GM19397 (cell line): Measurements from ENCODE around the gene AMBRA1.
"Not testable (repeated sequence)": the region's sequence is repeated elsewhere in the genome, so short reads cannot be mapped to it uniquely, and the experiment has no call there.

Source experiments
- ATAC-seq: cut with Tn5 transposase; IDR thresholded peaks from one replicate; pipeline ENCODE4 v1.9.1; 2021; ENCODE audit warnings: mild to moderate bottlenecking, moderate library complexity; ENCODE audit not compliant: unreplicated experiment

AMBRA1 gene

DNA sequence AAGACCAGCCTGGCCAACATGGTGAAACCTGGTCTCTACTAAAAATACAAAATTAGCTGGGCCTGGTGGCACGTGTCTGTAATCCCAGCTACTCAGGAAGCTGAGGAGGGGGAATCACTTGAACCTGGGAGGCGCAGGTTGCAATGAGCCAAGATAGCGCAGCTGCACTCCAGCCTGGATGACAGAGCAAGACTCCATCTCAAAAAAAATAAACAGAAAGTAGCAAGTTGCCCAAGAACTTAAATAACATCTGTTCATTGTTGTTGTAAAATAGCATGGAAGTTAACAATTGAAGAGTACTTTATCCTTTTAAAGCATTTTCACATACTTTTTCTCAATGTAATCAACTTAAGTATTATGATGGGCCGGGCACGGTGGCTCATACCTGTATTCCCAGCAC, 5.7 kb downstream of the AMBRA1 start:
- ATAC-seq = no peak

DNA sequence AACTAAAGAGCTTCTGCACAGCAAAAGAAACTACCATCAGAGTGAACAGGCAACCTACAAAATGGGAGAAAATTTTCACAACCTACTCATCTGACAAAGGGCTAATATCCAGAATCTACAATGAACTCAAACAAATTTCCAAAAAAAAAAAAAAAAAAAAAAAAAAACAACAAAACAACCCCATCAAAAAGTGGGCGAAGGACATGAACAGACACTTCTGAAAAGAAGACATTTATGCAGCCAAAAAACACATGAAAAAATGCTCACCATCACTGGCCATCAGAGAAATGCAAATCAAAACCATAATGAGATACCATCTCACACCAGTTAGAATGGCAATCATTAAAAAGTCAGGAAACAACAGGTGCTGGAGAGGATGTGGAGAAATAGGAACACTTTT, 10.3 kb downstream of the AMBRA1 start:
- ATAC-seq = not testable (repeated sequence)

GRCh38 chr11:46582588-46582987, 11.2 kb downstream of the AMBRA1 start:
- ATAC-seq = no peak

DNA sequence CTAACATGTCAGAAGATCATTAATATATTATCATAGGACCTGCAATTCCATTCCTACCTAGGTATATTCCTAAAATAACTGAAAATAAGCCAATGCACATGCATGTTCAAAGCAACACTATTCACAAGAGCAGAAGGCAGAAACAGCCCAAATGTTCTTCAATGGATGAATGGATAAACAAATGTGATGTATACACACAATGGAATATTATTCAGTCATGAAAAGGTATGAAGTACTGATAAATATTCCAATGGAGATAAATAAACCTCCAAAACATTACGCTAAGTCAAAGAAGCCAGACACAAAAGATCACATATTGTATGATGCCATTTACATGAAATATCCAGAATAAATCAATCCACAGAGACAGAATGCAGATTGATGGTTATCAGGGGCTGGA, 16.8 kb downstream of the AMBRA1 start:
- no peak for ATAC-seq

DNA sequence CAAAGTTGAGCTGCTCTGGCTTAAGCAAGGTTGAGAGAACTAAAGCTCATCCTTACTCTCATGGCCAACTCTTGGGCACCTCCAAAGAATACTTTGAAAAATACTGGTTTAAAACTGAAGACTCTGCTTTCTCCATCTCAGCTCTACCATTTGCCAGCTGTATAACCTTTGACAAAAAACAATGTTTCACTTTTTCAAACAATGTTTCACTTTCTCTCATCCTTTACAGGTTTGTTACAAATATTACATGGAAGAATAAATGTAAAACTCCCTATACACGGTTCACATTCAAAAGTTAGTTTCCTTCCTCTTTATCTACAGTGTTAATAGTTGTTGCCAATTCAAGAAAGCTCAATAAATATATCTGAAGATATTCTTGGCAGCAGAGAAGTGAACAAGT, 19.2 kb downstream of the AMBRA1 start:
- no peak for ATAC-seq

GRCh38 chr11:46570790-46571398, 22.9 kb downstream of the AMBRA1 start:
- ATAC-seq = no peak

GRCh38 chr11:46565232-46565840, 28.5 kb downstream of the AMBRA1 start:
- ATAC-seq = no peak

- ATAC-seq = no peak
Measured at GRCh38 chr11:46564459-46564858, 29.4 kb downstream of the AMBRA1 start.

DNA sequence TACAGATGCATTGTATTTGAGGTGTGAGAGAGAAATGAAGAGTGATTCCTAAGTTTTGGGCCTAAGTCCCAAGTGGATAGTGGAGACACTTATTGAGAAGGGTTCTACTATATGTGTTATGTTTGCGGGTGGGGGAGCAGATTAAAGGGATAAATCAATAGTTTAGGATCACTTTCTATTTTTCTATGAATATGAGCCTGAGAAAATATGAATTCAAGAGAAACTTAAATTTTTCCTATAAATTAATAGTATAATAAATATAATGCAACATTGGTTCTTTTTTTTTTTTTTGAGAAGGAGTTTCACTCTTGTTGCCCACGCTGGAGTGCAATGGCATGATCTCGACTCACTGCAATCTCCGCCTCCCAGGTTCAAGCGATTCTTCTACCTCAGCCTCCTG, 31.3 kb downstream of the AMBRA1 start:
- no peak for ATAC-seq

DNA sequence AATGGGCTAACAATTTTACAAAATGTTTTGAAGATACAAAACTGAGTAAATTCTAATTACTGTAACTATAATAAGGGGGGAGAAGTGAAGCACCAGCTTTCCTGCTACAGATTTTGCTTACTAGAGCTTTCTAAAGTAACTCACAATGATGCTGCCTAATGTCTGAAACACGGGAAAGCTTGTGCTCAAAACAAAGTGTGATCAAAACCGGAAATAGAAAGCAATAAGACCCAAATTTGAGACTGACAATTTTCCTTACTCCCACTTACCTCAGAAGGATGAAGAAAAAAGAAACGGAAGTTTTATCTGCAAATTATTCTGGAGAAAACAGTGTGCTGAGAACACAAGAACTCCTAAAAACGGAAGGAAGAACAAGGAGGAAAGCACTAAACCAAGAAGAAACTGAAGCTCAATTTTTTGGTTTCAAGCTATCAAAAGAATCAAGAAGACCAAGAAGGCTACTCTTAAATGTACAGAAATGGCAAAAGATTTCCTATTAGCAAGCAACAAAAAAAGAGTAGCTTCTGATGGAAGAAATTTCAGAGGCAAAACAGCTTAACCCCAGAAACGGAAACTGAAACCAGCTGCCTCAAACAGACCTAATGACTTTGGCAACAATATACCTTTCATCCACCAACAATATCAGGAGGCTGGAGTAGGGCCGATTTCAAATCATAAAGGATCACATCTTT, 33.4 kb downstream of the AMBRA1 start:
- no peak for ATAC-seq

DNA sequence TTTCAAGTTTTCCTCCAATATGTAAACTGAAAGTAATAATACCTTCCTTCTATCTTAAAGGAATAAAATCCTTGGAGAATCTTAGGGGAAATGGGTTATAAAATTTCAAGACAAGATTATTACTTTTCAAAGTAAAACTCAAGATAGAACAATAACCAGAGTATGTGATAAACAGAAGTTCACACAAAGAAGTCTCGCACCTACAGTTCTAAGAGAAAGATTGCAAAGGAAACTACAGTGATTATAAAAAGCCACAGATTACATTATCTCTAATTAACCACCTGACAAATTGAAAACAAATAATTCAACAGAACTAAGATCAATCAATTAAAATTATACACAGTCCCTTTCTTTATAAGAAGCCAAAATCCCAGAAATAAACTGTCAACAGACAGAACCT, 34.0 kb downstream of the AMBRA1 start:
- no peak for ATAC-seq

- no peak for ATAC-seq
Measured at GRCh38 chr11:46557684-46558151, 36.1 kb downstream of the AMBRA1 start.

- no peak for ATAC-seq
Measured at GRCh38 chr11:46555267-46556054, 38.4 kb downstream of the AMBRA1 start.

DNA sequence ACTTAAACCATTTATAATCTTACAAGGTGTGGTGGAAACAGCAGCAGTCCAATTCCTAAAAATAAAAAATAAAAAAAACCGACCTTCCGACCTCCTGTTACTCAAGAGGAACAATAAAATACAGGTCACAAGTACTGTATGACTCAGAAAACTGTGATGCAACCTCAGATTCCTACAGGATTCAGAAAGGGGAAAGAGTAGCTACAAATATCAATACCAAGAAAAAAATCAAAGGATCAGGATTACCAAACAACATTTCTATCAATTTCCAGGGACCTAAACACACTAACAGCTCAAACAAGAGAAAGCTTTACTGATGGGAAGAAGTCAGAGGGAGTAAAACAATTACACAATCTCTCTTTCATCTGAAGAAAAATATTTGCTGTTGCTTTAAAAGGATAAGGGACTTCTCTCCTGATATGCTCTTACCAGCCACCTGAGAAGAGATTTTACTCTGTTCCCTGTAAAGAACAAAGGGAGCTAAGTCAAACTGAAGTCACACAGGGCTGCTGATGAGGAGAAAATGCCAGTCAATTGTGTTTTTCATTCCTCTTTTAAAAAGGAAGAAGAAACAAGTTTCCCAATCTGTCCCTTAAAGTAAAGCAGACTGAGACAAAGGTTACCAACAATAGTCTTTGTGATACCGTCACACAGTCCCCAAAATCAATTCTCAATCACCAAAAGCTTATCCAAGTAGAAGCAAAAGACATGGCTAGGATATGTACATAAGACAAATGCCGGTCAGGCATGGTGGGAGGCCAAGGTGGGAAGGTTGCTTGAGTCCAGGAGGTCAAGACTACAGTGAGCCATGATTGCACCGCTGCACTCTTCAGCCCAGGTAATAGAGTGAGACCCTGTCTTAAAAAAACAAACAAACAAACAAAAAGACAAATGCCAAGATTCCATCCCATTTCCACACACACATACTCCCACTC, 39.3 kb downstream of the AMBRA1 start:
- no peak for ATAC-seq

DNA sequence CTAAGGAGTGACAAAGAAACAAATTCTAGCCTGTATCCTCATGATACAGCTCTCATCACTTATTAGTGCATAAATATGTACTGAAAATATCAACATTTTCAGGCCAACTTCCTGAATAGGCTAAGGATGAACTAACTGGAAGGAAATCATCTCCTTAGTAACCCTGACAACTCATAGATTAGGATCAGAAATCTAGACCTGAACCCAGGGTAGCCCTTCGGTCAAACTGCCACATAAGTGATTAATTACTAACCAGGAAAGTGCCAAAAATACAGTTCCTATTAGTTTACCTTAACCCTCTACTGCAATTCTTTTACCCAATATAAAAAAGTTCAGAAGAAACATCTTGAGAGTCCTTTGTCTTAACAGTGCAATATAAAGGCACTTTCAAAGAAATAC, 40.0 kb downstream of the AMBRA1 start:
- no peak for ATAC-seq

DNA sequence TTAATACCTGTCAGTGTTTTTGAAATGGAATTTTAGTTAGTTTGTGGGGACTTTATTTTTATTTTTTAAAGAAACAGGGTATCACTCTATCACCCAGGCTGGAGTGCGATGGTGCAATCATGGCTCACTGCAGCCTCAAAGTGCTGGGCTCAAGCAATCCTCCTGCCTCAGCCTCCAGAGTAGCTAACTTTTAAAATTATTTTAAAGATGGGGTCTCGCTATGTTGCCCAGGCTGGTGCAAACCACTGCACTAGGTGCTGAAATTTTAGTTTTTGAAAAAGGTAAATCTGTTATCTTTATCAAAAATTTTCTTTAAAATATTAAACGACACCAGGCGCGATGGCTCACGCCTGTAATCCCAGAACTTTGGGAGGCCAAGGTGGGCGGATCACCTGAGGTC, 42.6 kb downstream of the AMBRA1 start:
- ATAC-seq = no peak

DNA sequence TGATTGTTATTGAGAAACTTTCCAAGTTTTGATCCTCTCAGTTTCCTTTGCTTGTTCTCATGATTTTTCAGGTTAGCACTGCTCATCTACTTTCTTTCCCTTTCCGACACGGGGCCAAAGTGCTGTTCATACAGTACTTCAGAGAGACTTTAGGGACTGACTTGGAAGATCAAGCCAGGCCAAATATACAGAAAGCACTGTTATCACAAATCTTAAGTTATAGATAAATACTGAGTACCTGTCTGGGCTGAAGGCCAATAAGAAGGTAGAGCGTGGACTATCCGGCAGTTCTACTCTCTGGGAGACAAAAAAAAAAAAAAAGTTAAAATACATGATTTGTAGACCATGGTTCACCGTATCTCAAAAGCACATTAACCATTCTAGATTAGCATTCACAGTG, 46.2 kb downstream of the AMBRA1 start:
- ATAC-seq = no peak

GRCh38 chr11:46543564-46543963, 50.3 kb downstream of the AMBRA1 start:
- ATAC-seq = no peak

DNA sequence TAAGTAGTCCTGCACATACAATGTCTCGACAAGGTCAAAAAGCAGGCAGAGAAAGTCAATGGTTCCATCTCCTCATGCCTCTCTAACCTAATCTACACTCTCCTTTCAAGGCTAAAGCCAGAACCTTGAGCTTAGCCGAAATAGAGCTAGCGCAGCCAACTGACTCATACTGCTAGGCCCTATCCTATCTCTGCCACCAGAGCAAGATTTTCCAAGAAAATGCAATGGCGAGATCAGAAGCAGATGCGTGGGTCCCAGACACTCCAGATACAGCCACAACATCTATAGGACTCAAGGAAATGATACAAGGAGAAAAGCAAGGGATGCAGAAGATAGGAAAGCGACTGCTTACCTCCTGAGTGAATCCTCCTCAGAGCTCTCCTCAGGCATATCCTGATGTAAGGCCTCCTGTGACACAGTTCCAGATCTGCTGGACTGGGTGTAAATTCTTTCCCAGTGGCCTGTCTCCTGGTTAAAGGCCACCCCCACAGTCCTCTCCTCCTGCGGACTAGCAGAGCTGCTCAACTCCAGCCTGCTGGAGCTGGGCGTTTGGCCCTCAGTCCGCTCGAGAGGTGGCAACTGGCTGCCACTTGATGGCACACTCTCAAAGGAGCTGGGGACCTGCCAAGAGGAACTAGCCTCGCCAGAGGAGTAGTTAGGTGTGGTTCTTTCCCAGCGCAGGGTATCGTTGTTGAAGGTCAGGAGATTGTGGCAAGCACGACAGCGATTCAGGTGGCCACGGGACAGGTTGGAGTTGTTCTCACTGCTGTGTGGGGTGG, 52.0 kb downstream of the AMBRA1 start:
- no peak for ATAC-seq

DNA sequence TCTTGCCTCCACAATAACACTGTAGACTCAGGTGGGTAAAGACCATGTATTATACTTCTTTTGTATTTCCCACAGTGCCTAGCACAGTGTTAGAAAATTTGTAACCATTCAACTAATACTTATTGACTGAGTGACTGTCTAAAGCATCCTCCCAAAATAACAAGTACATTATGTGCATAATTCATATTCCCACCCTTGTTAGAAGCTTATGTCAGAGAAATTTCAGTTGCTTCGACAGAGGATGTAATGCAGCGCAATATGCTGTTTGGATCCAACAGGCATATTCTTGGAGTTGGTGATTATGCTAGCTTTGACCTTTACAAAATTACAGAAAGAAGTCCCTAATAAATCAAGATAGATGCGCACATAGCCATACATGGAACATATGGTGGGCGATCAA, 53.0 kb downstream of the AMBRA1 start:
- no peak for ATAC-seq
